Fibroblast of the aortic adventitia (primary cell): Measurements from ENCODE around the gene KIAA0319L. TPM values are rescaled to one million over a fixed set of nuclear protein-coding genes. Genes with fewer than 3 reads are reported as not detected.
"Not testable (repeated sequence)": the region's sequence is repeated elsewhere in the genome, so short reads cannot be mapped to it uniquely, and the experiment has no call there.

ENCODE experiments used
- DNase-seq: peaks from one replicate; pipeline ENCODE4 v3.0.0-alpha.2; 2010; ENCODE audit warnings: low read depth
- H3K4me3 ChIP-seq: 2 replicates; pipeline ENCODE4 v1.5.1; 2011; ENCODE audit warnings: low read depth, mild to moderate bottlenecking, control low read depth, low read length, moderate library complexity
- total RNA-seq: library from RNA; depleted of rRNA; stranded (reverse); fragments of >200 nt; gene quantifications from 2 replicates; pipeline ENCODE4 v1.2.3, GENCODE V29; 2012; ENCODE audit warnings: low replicate concordance
- TF ChIP-seq, protein P1 (sequence below): IDR thresholded peaks from 2 replicates; pipeline ENCODE4 v1.5.1; 2011; ENCODE audit warnings: mild to moderate bottlenecking, low read length, control low read depth, inconsistent platforms; ENCODE audit not compliant: insufficient read depth

The KIAA0319L gene
- total RNA-seq, 1 donor = 36.2 TPM

DNA sequence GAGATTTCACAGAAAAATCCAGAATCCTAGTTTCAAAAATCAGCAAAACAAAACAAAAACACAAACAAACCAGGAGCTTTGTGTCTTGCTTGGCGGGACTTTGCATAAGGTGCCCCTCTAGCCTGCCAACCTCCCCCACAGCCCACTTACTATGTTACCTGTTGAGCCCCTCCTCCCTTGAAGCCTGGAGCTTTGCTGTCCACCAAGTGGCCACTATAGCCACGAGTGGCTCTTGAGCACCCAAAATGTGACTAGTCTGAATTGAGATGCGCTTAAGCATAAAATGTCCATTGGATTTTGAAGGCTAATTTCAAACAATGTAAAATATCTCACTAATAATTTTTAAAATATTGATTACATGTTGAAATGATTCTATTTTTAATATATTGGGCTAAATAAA is 28.1 kb upstream of the KIAA0319L start:
- DNase-seq = no peak
- TF ChIP-seq, protein P1, sequence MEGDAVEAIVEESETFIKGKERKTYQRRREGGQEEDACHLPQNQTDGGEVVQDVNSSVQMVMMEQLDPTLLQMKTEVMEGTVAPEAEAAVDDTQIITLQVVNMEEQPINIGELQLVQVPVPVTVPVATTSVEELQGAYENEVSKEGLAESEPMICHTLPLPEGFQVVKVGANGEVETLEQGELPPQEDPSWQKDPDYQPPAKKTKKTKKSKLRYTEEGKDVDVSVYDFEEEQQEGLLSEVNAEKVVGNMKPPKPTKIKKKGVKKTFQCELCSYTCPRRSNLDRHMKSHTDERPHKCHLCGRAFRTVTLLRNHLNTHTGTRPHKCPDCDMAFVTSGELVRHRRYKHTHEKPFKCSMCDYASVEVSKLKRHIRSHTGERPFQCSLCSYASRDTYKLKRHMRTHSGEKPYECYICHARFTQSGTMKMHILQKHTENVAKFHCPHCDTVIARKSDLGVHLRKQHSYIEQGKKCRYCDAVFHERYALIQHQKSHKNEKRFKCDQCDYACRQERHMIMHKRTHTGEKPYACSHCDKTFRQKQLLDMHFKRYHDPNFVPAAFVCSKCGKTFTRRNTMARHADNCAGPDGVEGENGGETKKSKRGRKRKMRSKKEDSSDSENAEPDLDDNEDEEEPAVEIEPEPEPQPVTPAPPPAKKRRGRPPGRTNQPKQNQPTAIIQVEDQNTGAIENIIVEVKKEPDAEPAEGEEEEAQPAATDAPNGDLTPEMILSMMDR = no peak

DNA sequence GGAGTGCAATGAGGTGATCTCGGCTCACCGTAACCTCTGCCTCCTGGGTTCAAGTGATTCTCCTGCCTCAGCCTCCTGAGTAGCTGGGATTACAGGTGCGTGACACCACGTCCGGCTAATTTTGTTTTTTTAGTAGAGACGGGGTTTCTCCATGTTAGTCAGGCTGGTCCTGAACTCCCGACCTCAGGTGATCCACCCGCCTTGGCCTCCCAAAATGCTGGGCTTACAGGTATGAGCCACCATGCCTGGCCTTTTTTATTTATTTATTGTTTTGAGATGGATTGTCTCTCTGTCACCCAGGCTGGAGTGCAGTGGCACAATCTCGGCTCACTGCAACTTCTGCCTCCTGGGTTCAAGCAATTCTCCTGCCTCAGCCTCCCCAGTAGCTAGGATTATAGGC is 24.4 kb upstream of the KIAA0319L start:
- not testable (repeated sequence) for H3K4me3 ChIP-seq, DNase-seq

More for the DNA sequence above, 28.1 kb upstream of the KIAA0319L start:
- no peak overlapping the region for H3K4me3 ChIP-seq

DNA sequence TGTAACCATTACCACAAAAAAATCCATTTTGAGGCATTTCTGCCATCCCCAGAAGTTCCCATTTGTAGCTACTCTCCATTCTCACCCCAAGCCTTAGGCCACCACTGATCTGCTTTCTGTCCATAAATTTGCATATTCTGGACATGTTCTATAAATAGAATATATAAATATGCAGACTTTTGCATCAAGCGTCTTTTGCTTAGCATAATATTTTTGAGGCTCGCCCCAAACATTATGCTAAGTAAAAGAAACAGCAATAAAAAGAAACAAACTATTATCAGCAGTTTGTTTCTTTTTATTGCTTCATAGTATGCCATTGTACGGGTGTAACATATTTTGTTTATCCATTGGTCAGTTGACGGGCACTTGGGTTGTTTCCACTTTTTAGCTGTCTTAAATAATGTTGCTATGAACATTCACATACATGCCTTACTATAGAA is 23.8 kb upstream of the KIAA0319L start:
- no peak overlapping the region for H3K4me3 ChIP-seq
- no peak for DNase-seq
- TF ChIP-seq, protein P1 = no peak

DNA sequence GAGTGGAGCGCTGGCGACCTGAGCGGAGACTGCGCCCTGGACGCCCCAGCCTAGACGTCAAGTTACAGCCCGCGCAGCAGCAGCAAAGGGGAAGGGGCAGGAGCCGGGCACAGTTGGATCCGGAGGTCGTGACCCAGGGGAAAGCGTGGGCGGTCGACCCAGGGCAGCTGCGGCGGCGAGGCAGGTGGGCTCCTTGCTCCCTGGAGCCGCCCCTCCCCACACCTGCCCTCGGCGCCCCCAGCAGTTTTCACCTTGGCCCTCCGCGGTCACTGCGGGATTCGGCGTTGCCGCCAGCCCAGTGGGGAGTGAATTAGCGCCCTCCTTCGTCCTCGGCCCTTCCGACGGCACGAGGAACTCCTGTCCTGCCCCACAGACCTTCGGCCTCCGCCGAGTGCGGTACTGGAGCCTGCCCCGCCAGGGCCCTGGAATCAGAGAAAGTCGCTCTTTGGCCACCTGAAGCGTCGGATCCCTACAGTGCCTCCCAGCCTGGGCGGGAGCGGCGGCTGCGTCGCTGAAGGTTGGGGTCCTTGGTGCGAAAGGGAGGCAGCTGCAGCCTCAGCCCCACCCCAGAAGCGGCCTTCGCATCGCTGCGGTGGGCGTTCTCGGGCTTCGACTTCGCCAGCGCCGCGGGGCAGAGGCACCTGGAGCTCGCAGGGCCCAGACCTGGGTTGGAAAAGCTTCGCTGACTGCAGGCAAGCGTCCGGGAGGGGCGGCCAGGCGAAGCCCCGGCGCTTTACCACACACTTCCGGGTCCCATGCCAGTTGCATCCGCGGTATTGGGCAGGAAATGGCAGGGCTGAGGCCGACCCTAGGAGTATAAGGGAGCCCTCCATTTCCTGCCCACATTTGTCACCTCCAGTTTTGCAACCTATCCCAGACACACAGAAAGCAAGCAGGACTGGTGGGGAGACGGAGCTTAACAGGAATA is 20.1 kb upstream of the KIAA0319L start:
- DNase-seq = no peak
- TF ChIP-seq, protein P1 = no peak
- no peak overlapping the region for H3K4me3 ChIP-seq

DNA sequence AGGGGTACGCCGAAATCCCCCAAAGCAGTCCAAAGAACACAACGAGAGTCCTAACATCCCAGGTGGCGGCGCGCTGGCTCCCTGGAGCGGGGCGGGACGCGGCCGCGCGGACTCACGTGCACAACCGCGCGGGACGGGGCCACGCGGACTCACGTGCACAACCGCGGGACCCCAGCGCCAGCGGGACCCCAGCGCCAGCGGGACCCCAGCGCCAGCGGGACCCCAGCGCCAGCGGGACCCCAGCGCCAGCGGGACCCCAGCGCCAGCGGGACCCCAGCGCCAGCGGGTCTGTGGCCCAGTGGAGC is 19.5 kb upstream of the KIAA0319L start:
- DNase-seq, H3K4me3 ChIP-seq: not testable (repeated sequence)

DNA sequence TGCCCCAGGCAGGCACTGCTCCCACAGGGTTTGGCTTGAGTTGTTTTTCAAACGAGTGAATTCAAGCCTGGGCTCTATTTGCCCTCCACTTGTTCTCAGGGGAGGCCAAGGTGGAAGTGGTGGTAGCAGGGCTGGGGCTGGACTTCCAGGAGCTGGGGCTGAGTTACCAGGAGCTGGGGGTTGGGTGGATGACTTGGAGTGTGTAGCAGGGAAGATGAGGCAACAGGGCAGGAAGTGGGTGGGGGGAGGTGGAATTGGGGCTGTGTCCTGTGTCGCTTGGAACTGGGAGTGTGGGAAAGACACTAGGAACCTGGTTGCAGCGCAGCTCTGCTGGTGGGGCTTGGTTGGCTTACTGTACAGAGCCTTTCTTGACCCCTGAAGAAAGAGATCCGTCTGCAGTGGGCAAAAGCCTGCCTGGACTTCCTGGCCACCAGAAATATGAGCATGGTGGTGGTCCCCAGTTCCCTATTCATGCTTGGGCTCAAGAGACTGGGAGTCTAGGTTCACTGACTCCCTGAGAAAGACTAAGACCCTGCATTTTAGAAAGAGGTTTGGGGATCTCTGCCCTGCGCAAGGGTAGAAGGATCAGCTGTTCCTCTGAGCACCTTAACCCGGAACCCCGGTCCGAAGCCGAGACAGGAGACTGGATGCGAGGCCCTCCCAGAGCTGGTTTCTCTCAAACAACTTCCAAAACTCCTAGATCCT is 19.0 kb upstream of the KIAA0319L start:
- H3K4me3 ChIP-seq = no peak overlapping the region
- DNase-seq = no peak
- TF ChIP-seq, protein P1 = no peak

DNA sequence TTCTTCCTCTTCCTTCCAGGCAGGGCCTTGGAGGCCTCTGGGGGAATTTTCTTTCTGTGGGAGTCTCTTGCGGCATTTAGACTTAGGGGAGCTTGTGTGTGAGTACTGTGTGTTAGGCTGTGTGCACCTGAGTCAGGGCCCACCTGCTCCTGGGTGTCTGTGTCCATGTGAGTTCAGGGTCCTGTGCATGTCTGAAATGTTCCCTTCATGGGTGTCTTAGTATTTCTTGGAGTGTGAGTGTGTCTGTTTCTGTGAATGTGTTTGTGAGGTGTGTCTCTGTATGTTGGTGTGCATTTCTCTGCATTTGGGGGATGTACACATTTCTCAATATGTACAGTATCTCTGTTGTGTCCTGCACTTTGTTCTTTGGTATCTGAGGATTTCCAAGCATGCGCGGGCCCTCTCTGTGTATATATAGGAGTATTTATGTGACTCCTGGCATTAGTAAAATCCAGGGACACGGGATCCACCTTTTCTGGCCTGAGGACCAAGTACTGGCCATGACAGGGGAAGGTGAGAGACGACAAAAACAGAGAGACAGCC is 18.3 kb upstream of the KIAA0319L start:
- TF ChIP-seq, protein P1 = no peak
- no peak for DNase-seq
- H3K4me3 ChIP-seq = no peak overlapping the region
